HEK293 (cell line): ENCODE measurements around the gene DYNC1I1.

Source experiments
- PRDM1 ChIP-seq: fragments of 450-650 bp; formaldehyde crosslinking; IDR thresholded peaks from 2 replicates; pipeline ENCODE4; 2016; ENCODE audit warnings: missing biosample characterization, missing genetic modification characterization
- ZNF121 ChIP-seq: fragments of 450-650 bp; formaldehyde crosslinking; IDR thresholded peaks from 2 replicates; pipeline ENCODE4 v1.5.1; 2016; ENCODE audit warnings: missing biosample characterization, missing genetic modification characterization
- ZNF184 ChIP-seq: fragments of 450-650 bp; IDR thresholded peaks from 2 replicates; pipeline ENCODE4 v1.5.1; 2018; ENCODE audit warnings: missing biosample characterization, mild to moderate bottlenecking, missing genetic modification characterization
- ZNF670 ChIP-seq: fragments of 450-650 bp; formaldehyde crosslinking; IDR thresholded peaks from 2 replicates; pipeline ENCODE4 v1.5.1; 2016; ENCODE audit warnings: missing biosample characterization, missing genetic modification characterization, low read depth
- TF ChIP-seq, protein P1 (sequence below): fragments of 450-650 bp; formaldehyde crosslinking; IDR thresholded peaks from 2 replicates; pipeline ENCODE4 v1.5.1; 2016; ENCODE audit warnings: missing biosample characterization, missing genetic modification characterization

DNA sequence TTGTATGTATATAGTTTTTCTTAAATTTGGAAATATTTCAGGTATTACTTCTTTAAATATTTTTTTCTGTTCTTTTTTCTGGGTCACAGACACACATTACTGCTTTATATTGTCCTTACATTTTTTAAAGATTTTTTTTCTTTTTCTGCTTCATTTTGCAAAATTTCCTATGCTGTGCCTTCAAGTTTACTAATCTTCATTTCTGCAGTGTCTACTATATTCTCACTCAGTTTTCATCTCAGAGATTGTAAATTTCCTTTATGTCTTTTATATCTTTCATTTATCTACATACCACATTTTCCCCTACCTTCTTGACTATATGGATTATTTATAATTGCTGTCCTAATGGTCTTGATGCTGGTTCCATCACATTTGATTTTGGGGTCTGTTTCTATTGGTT, 339.1 kb downstream of the DYNC1I1 start:
- TF ChIP-seq ZNF121 (tag by site-specific recombination) (no peak), PRDM1 (no peak), ZNF184 (tag by site-specific recombination) (no peak), ZNF670 (tag by site-specific recombination) (no peak)
- TF ChIP-seq, protein P1, sequence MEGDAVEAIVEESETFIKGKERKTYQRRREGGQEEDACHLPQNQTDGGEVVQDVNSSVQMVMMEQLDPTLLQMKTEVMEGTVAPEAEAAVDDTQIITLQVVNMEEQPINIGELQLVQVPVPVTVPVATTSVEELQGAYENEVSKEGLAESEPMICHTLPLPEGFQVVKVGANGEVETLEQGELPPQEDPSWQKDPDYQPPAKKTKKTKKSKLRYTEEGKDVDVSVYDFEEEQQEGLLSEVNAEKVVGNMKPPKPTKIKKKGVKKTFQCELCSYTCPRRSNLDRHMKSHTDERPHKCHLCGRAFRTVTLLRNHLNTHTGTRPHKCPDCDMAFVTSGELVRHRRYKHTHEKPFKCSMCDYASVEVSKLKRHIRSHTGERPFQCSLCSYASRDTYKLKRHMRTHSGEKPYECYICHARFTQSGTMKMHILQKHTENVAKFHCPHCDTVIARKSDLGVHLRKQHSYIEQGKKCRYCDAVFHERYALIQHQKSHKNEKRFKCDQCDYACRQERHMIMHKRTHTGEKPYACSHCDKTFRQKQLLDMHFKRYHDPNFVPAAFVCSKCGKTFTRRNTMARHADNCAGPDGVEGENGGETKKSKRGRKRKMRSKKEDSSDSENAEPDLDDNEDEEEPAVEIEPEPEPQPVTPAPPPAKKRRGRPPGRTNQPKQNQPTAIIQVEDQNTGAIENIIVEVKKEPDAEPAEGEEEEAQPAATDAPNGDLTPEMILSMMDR: no peak
